Ovary (tissue), 9 donors: Measurements from ENCODE around the gene ENTPD7. TPM values are rescaled to one million over a fixed set of nuclear protein-coding genes. Genes with fewer than 3 reads are reported as not detected.

Experiments used
- DNase-seq, 5 donors: peaks; one replicate each; pipeline ENCODE4 v3.0.0-alpha.2; 2019 to 2020
- H3K27ac ChIP-seq, 2 donors: fragments of 200-600 bp; one replicate each; pipeline versions ENCODE4 v1.5.1 to v1.8.0; 2019 to 2022
- H3K27me3 ChIP-seq: fragments of 200-600 bp; one replicate; pipeline ENCODE4 v1.8.0; 2022
- H3K36me3 ChIP-seq: fragments of 200-600 bp; sonication (generic); one replicate; pipeline ENCODE4 v1.5.1; 2019
- H3K4me1 ChIP-seq: one replicate; pipeline ENCODE4 v1.8.1; 2013; ENCODE audit warnings: mild to moderate bottlenecking, moderate library complexity; ENCODE audit not compliant: insufficient read depth
- H3K4me3 ChIP-seq: fragments of 200-600 bp; sonication (generic); one replicate; pipeline ENCODE4 v1.5.1; 2017
- H3K9me3 ChIP-seq, 2 donors: fragments of 200-600 bp in 1 of 2; sonication (generic) in 1 of 2; one replicate each; pipeline versions ENCODE4 v1.5.1 to v1.8.1; 2013 to 2019; ENCODE audit warnings: mild to moderate bottlenecking in 1 of 2, moderate library complexity in 1 of 2
- EP300 ChIP-seq: sonication (generic); formaldehyde crosslinking; IDR thresholded peaks from one replicate; pipeline ENCODE4 v1.6.1; 2017; ENCODE audit warnings: antibody characterized with exemption
- POLR2A ChIP-seq: fragments of 450-650 bp; IDR thresholded peaks from one replicate; pipeline ENCODE4 v1.6.1; 2017; ENCODE audit warnings: antibody characterized with exemption, mild to moderate bottlenecking, moderate library complexity
- WGBS, 3 donors: extraction: QIAGEN DNeasy Blood & Tissue Kit in 1 of 3; methylation state at CpG; one replicate each; pipeline versions ENCODE4 v1.1.5 to v1.1.7; 2013 to 2017; 5-methylcytosine and 5-hydroxymethylcytosine counted together
- intact Hi-C, 4 donors: fragments of 100-400 bp; cut with DNase I; formaldehyde crosslinking; loops; one replicate each; pipeline versions ENCODE4 v1.11.0 to v1.15.1; 2022 to 2023
- polyA plus RNA-seq, 2 donors: library from polyadenylated mRNA; stranded (reverse); fragments of 200-250 nt in 1 of 2; fragments of 350-450 nt in 1 of 2; fragmentation: Illumina TruSeq in 1 of 2; extraction: RNeasy Lipid Tissue Mini Kit (QIAGEN cat#74804) in 1 of 2; gene quantifications; one replicate each; pipeline ENCODE4 v1.2.3, GENCODE V29; 2013 to 2014
- small RNA-seq: library from RNA; depleted of rRNA; stranded (forward); fragments of <200 nt; gene quantifications from one replicate; pipeline ENCODE3, GENCODE V24; 2016
- total RNA-seq, 7 donors: library from RNA; depleted of rRNA in 2 of 7; stranded (reverse); fragments of >200 nt in 2 of 7; fragmentation: NEBNext Ultra II Directional in 3 of 7; extraction: Animal tissue kit (Norgen Biotek cat#: 25700) in 3 of 7; gene quantifications; one replicate each; pipeline versions ENCODE4 v1.1.0 to v1.2.4, GENCODE V29; 2016 to 2023
- TF ChIP-seq, protein P1 (sequence below), 3 donors: fragments of 450-650 bp in 2 of 3; fragments of 200-600 bp in 1 of 3; IDR thresholded peaks; one replicate each; pipeline versions ENCODE4 v1.5.1 to v1.8.0; 2016 to 2022; ENCODE audit warnings: antibody characterized with exemption in 3 of 3, mild to moderate bottlenecking in 1 of 3
- donor health status: DM: no; HTN: no; CAD: no; lungs with moderate emphysema.
- donor health status: DM: no; HTN: no; CAD: no.
- donor health status: Bipolar disorder and iron deficiency.
- donor health status: DM: yes; HTN: yes; CAD: no.
- donor health status: DM: no; HTN: no; CAD: no.
- donor health status: DM: yes; HTN: yes; CAD: no.

ENTPD7 gene
- total and polyA plus RNA-seq, 9 donors: 1.1 to 8.8 (median 5.3) TPM

- TF ChIP-seq, protein P1, sequence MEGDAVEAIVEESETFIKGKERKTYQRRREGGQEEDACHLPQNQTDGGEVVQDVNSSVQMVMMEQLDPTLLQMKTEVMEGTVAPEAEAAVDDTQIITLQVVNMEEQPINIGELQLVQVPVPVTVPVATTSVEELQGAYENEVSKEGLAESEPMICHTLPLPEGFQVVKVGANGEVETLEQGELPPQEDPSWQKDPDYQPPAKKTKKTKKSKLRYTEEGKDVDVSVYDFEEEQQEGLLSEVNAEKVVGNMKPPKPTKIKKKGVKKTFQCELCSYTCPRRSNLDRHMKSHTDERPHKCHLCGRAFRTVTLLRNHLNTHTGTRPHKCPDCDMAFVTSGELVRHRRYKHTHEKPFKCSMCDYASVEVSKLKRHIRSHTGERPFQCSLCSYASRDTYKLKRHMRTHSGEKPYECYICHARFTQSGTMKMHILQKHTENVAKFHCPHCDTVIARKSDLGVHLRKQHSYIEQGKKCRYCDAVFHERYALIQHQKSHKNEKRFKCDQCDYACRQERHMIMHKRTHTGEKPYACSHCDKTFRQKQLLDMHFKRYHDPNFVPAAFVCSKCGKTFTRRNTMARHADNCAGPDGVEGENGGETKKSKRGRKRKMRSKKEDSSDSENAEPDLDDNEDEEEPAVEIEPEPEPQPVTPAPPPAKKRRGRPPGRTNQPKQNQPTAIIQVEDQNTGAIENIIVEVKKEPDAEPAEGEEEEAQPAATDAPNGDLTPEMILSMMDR (IDR thresholded peaks at IDR 0.05): no peak
- TF ChIP-seq EP300 (no peak), POLR2A (no peak)
- WGBS, 3 donors: 45 to 61% (median 56%) methylated on average over 2 of the region's 2 CpGs
- no peaks in the 10 kb centered on the region for H3K27me3 ChIP-seq
- DNase-seq: no peak
- H3K4me1 ChIP-seq: no peaks in the 10 kb centered on the region
- H3K9me3 ChIP-seq: no peaks in the 10 kb centered on the region
- intact Hi-C loops: no loop called here
- no peak overlapping the region for H3K27ac ChIP-seq
- no peaks in the 10 kb centered on the region for H3K36me3 ChIP-seq
- no peak overlapping the region for H3K4me3 ChIP-seq
Observed at GRCh38 chr10:99748823-99749451, 89.6 kb downstream of the ENTPD7 start.

DNA sequence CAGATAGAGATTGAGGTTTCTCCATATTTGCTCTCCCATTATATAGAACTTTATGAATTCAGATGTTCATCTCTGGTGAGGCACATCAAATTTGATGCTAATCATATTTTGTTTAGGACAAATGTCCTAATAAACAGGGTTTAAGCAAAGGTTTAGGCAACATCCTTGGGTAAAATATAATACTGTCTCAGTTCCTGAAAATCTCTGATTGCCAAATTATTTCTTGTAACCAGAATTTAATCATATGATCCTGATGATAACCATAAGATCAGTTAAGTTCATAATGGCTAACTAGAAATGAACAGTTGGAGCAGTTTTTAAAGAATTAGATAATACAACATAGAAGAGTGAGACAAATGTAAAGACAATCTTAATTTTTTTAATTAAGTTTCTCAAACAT is 91.3 kb downstream of the ENTPD7 start:
- no peak overlapping the region for H3K4me3 ChIP-seq
- no peaks in the 10 kb centered on the region for H3K27me3 ChIP-seq
- no peaks in the 10 kb centered on the region for H3K4me1 ChIP-seq
- intact Hi-C loops: no loop called here
- DNase-seq: no peak
- TF ChIP-seq, protein P1 (IDR thresholded peaks at IDR 0.05): no peak
- TF ChIP-seq POLR2A: no peak
- no peak for TF ChIP-seq EP300
- H3K9me3 ChIP-seq: no peaks in the 10 kb centered on the region
- no peak overlapping the region for H3K27ac ChIP-seq
- no peaks in the 10 kb centered on the region for H3K36me3 ChIP-seq

- H3K4me3 ChIP-seq: no peak overlapping the region
- no peak overlapping the region for H3K27ac ChIP-seq
- no peaks in the 10 kb centered on the region for H3K36me3 ChIP-seq
- TF ChIP-seq, protein P1 (IDR thresholded peaks at IDR 0.05): no peak
- no peak for TF ChIP-seq EP300
- TF ChIP-seq POLR2A: no peak
- DNase-seq: no peak
- no peaks in the 10 kb centered on the region for H3K9me3 ChIP-seq
- H3K4me1 ChIP-seq: no peaks in the 10 kb centered on the region
- intact Hi-C loops: no loop called here
- no peaks in the 10 kb centered on the region for H3K27me3 ChIP-seq
- WGBS, 3 donors: 93 to 99% (median 97%) methylated on average over 1 of the region's 1 CpG
Observed at GRCh38 chr10:99754670-99755069, 95.4 kb downstream of the ENTPD7 start.

Small RNA genes within 50 kb of the gene (small RNA-seq; reads per million reads assigned to genes)
- not detected for gene AL133353.1

Other genes starting within 250 kb of the ENTPD7 start
- gene GOT1, start 228.9 kb upstream of the ENTPD7 start, total RNA-seq: 10 to 100 TPM; 12.5 to 80.4 (median 18.2) TPM
- 10 to 100 TPM; 15.2 to 47.0 TPM for gene GOT1, start 228.9 kb upstream of the ENTPD7 start, polyA plus RNA-seq
- under 1 TPM in 1 of 7 donors, not detected in 6; 0.18 TPM for gene NKX2-3, start 126.6 kb upstream of the ENTPD7 start, total RNA-seq
- gene NKX2-3, start 126.6 kb upstream of the ENTPD7 start, polyA plus RNA-seq: under 1 TPM; 0.07 to 0.12 TPM
- gene SLC25A28, start 39.1 kb upstream of the ENTPD7 start, total RNA-seq: 10 to 100 TPM; 19.6 to 47.1 (median 42.9) TPM
- gene SLC25A28, start 39.1 kb upstream of the ENTPD7 start, polyA plus RNA-seq: 10 to 100 TPM; 54.7 to 86.1 TPM
- gene COX15, start 72.6 kb downstream of the ENTPD7 start, total RNA-seq: 10 to 100 TPM; 25.2 to 39.7 (median 36.5) TPM
- 10 to 100 TPM; 19.1 to 40.6 TPM for gene COX15, start 72.6 kb downstream of the ENTPD7 start, polyA plus RNA-seq
- 10 to 100 TPM; 12.4 to 15.0 (median 13.9) TPM for gene CUTC, start 72.7 kb downstream of the ENTPD7 start, total RNA-seq
- 10 to 100 TPM; 16.4 to 20.6 TPM for gene CUTC, start 72.7 kb downstream of the ENTPD7 start, polyA plus RNA-seq
- gene ABCC2, start 123.1 kb downstream of the ENTPD7 start, total RNA-seq: 1 to 10 TPM in 4 of 7 donors, under 1 TPM in 3; 0.38 to 1.8 (median 1.1) TPM
- under 1 TPM; 0.22 to 0.63 TPM for gene ABCC2, start 123.1 kb downstream of the ENTPD7 start, polyA plus RNA-seq